ENCODE results near the gene MIDN.
A peak's percentile ranks its signal among the peaks of the same experiment; 100 is the strongest.
"Not testable (repeated sequence)": the region's sequence is repeated elsewhere in the genome, so short reads cannot be mapped to it uniquely, and the experiment has no call there.

The MIDN gene

DNA sequence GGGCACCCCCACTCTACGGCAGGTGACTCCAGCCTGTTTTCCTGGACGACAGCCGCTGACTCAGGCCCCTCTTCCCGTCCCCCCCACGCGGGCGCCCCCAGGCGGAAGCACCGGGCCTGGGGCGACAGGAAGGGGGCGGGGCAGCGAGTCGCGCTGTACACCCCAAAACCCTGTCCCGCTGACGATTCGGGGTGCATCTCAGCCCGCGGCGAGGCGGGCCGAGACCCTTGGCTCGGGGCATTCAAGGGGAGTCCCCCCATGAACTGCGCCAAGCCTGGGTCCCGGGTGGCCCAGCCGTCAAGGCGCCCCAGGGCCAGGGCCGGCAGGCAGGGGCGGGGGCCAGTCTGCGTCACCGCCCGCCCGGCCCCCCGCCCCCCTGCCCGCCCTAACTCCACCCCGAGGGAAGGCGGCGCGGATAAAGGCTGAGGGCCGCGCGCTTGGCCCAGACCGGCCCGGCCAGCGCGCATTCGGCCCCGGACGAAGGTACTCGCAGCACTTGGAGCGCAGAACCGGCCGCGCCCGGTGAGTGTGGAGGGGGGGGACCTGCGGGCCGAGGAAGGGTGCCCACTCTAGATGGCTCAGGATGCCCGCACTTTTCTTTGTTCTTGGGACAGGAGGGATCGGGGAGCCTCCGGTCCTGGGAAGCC lies at the start of gene MIDN:
TSS of gene MIDN (plus strand) at position 445 of the 647 bp plus-strand sequence. CDS start 1,714 bp downstream, outside the sequence.
- DNase-seq (ENCODE audit: low read depth) = peak; percentile 65

DNA sequence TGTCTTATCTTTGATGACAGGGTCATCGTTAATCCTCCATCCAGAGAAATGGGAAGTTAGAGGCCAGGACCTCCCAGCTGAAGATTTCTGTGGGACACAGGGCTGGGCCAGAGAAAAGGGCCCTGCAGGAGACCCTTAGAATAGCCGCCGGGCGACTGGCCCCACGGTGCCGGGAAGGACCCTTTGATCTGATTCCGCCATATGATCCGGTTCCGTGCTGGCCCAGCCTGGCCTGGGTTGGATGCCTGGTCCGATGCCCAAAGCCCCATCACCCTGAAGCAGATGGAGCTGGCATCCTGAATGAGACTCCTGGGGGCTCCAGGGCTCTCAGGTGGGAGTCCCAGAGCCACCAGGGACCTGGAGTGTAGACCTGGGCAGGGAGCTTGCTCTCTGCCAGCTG lies 48.9 kb upstream of the MIDN start:
- no peak for DNase-seq (ENCODE audit: low read depth)

DNA sequence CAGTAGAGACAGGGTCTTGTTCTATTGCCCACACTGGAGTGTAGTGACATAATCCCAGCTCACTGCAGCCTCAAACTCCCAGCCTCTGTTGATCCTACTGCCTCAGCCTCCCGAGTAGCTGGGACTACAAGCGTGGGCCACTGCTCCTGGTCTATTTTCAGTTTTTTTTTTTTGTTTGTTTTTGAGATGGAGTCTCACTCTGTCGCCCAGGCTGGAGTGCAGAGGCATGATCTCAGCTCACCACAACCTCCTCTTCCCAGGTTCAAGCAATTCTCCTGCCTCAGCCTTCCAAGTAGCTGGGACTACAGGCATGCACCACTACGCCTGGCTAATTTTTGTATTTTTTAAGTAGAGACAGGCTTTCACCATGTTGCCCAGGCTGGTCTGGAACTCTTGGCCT lies 47.8 kb upstream of the MIDN start:
- not testable (repeated sequence) for DNase-seq (ENCODE audit: low read depth)

DNA sequence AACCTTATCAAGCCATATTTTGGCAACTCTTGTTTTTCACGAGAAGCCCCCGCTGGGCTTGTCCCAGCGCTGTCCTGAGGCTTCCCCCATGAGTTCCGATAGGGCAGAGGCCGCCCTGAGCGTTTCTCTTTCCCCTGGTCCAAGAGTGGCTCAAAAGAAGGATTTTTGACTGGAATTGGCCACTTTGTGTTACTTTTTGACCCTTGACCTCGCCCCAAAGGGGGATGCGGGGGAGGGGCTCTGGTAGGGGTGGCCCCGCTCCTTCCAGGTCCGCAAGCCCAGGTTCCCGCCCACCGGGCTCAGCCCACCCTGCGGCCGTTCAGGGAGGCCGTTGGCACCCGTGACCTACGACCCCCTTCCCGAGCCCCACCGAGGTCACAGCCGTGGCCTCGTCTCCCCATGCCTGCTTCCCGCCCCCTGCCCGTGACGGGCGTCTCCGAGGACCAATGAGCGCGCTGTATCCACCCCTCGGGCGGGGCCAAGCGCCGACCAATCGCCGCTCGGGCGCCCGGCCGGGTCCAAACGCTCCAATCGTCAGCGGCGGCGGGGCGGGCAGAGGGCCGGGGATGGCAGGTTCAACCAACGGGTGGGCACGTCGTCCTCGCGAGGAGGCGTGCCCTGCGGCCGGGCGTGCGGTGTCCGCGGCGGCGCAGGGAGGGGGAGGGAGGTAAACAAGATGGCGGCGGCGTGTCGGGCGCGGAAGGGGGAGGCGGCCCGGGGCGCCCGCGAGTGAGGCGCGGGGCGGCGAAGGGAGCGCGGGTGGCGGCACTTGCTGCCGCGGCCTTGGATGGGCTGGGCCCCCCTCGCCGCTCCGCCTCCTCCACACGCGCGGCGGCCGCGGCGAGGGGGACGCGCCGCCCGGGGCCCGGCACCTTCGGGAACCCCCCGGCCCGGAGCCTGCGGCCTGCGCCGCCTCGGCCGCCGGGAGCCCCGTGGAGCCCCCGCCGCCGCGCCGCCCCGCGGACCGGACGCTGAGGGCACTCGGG lies 43.0 kb upstream of the MIDN start, which contains the start of gene STK11:
TSS of gene STK11 (plus strand) at position 665 of the 986 bp plus-strand sequence. CDS start 1,136 bp downstream, outside the sequence.
- peak; percentile 99 for DNase-seq (ENCODE audit: low read depth)

DNA sequence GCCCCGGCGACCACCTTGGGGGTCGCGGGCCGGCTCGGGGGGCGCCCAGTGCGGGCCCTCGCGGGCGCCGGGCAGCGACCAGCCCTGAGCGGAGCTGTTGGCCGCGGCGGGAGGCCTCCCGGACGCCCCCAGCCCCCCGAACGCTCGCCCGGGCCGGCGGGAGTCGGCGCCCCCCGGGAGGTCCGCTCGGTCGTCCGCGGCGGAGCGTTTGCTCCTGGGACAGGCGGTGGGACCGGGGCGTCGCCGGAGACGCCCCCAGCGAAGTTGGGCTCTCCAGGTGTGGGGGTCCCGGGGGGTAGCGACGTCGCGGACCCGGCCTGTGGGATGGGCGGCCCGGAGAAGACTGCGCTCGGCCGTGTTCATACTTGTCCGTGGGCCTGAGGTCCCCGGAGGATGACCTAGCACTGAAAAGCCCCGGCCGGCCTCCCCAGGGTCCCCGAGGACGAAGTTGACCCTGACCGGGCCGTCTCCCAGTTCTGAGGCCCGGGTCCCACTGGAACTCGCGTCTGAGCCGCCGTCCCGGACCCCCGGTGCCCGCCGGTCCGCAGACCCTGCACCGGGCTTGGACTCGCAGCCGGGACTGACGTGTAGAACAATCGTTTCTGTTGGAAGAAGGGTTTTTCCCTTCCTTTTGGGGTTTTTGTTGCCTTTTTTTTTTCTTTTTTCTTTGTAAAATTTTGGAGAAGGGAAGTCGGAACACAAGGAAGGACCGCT lies 42.1 kb upstream of the MIDN start:
- no peak for DNase-seq (ENCODE audit: low read depth)

DNA sequence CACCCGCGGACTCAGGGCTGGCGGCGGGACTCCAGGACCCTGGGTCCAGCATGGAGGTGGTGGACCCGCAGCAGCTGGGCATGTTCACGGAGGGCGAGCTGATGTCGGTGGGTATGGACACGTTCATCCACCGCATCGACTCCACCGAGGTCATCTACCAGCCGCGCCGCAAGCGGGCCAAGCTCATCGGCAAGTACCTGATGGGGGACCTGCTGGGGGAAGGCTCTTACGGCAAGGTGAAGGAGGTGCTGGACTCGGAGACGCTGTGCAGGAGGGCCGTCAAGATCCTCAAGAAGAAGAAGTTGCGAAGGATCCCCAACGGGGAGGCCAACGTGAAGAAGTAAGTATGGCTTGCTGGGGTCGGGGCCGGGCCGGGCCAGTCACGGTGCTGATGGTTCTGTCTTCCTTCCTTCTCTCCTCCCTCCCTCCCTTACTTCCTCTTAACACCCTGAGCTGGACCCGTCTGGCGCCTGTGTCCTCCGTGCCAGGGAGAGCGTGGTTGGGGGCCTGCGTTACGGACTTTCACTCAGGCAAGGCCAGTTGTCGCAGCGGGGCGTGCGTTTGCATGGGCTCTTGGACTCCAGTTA lies 41.4 kb upstream of the MIDN start:
- no peak for DNase-seq (ENCODE audit: low read depth)

DNA sequence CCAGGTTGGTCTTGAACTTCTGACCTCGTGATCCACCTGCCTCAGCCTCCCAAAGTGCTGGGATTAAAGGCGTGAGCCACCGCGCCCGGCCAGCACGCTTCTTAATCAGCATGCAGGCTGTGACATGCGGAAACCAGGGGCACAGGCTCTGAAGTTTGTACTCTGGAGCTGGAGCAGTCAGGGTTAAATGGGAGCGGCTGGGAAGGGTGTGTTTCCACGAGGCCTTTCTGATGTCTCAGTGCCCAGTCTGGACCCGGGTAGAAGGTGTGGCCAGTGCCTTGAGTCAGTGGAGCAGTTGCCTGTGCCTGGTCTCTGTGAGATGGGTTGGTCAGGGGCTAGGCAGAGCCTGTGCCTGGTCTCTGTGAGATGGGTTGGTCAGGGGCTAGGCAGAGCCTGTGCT lies 39.6 kb upstream of the MIDN start:
- not testable (repeated sequence) for DNase-seq (ENCODE audit: low read depth)

DNA sequence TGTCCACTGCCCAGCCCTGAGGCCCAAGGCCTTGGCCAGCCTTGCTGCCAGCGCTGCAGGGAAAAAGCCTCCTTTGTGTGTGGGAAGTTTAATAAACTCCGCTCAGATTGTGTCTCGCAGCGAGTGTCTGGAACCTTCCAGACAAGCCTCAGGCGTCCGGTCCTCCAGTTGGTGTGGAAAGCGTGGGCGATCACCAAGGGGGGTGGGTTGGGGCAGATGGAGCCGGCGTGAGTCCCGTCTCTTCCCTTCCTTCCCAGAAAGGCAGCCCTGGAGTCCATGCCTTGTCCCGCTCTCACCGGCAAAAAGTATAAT lies 38.2 kb upstream of the MIDN start:
- no peak for DNase-seq (ENCODE audit: low read depth)

DNA sequence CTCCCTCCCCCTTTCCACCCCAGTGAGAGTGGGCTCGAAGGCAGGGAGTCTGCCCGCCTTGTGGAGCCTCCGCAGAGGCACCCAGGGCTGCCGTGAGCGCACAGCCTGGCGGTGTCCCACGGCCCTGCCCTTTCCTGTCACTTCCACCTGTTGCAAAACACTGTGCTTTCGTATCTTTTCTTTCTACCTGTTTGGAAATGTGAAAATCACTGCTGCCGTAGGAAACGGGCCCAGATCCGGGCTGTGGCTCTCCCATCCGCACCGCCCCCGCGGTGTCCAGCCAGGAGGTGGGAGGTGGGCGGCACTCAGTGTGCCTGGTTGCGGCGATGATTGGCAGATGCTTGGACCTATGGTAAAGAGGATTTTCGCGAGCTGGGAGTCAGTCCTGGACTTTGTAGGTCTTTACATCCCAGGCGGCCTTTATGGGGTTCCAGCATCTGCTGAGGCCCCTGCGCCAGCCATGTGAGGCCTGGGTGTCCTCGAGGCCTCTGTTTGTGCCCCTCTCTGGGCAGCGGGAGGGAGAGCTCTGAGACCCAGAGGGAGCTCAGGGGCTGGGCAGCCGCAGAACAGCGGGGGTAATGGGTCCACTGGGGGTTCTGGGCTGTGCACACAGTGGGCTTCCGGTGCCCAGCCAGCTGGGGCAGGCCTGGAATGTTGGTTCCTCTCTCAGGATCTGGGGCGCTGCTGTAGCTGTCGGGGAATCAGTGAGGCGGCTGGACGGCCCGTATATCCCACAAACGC lies 36.7 kb upstream of the MIDN start:
- DNase-seq (ENCODE audit: low read depth) = no peak

DNA sequence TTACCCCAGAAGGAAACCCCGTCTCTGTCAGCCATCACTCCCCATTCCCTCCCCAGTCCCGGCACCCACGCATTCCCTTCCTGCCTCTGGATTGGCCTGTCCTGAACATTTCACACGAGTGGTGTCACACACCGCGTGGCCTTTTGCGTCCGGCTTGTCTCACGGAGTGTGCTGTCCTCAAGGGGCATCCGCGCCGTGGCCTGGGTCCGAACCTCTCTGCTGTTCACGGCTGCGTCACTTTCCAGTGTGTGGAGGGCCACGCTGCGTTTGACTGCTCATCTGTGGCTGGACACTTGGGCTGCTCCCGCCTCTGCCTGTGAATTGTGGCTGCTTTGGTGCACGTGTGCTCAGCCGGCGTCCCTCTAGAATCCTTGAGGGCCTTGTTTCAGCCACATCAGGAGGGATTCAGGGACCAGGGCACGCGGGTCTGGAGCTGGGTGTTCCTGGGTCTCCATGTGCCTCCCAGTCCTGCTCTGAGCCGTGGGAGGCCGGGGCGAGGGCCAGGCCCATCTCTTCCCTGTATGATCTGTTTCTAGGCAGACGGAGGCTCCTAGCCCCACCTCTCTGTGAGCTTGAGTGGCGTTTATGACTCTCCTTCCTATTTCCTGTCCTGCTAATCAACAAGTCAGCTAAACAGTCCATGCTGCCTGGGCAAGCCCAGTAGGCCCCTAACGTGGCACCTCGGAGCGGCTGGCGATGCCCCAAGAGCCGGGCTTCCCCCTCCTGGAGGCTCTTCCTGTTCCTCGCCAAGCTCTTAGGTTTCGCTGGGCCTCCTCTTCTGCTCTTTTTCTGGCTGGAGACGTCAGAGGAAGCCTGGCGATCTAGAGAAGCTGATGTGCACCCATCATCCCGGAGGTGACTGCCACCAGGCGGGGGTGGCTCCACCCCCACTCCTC lies 34.7 kb upstream of the MIDN start:
- DNase-seq (ENCODE audit: low read depth) = peak; percentile 33

DNA sequence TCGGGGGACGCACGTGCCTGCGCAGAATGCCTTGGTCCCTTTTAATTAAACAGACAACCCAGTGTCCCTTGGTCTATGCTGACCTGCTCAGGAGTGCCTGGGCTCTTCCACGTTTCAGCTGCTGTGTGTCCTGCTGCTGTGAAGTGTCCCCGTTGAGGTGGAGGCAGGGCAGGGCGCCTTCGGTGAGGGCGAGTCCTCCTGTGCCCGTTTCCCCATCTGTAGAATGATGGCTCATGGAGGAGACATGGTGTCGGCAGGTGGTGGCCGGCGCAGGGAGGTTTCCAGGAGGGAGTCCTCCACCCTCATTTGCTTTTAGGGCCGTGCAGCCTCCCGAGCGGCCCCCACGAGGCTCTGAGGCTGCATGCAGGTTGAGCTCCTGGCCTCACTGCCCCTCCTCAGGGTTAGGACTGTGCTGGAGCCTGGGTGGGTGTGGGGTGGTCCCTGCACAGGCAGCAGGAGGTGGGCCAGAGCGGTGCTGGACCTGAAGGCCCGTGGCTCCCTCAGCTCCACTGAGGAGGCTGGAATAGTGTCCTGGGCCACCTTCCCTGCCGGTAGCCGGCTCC lies 34.0 kb upstream of the MIDN start:
- no peak for DNase-seq (ENCODE audit: low read depth)

DNA sequence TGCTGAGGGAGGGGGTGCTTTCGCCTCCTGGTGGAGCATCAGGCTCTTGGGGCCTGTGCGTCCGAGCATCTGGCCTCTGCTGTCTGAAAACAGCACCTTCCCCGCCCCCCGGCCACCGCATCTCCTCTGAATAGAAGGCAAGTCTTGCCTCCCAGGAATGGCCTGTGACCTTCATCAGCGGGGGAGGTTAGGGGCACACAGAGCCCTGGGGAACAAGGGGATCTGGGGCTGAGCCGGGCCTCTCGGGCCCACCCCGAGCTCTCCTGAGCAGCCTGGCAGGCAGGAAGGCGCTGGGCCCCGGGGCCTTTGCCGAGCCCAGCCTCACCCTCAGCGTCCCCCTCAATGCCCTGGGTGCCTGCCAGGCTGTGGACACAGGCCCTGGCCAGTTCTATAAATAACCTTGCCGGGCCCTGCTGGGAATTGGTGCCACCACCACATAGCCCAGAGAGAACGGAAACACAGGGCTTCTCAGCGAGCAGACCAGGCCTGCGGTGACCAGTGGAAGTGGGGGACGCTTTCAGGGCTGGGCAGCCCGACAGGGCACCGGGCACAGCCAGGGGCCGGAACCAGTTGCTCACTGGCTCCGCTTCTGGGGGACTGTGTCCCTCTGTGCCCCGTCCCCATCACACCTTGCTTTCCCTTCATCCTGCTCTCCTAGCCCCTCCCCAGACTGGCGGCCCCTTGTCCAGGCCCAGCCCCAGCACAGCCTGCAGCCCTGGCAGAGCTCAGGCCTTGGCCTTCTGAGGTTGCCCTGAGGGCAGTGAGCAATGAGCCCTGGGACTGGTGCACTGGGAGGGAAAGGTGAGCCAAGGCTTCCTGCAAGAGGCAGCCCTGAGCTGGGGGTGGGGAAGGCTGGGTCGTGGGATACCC lies 33.3 kb upstream of the MIDN start:
- DNase-seq (ENCODE audit: low read depth) = no peak

DNA sequence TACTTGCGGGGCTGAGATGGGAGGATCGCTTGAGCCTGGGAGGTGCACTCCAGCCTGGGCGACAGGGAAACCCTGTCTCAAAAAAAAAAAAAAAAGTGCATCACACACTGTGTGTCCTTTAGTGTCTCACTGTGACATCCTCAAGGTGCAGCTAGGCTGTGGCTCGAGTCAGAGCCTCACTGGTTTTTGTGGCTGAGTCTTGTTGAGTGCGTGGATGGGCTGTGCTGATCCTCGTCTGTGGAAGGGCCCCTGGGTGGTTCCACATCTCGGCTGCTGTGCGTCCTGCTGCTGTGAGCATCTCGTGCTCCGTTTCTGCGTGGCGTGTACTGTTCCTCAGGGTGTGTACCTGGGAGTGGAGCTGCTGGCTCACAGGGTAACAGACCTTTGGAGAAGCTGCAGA lies 31.6 kb upstream of the MIDN start:
- DNase-seq (ENCODE audit: low read depth) = no peak

DNA sequence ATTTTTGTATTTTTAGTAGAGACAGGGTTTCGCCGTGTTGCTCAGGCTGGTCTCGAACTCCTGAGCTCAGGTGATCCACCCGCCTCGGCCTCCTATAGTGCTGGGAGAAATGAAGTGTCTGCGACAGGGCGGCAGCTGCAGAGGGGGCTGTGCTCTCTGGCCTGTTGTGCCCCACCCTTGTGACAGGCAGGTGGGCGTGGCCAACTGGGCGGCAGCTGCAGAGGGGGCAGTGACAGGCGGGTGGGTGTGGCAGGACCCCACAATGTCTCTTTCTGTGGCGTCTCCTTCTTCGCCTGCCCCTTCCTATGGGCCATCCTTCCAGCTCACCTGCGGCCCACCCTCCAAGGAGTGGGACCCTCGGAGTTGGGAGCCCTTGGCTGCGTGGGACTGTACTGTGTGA lies 31.0 kb upstream of the MIDN start:
- no peak for DNase-seq (ENCODE audit: low read depth)

DNA sequence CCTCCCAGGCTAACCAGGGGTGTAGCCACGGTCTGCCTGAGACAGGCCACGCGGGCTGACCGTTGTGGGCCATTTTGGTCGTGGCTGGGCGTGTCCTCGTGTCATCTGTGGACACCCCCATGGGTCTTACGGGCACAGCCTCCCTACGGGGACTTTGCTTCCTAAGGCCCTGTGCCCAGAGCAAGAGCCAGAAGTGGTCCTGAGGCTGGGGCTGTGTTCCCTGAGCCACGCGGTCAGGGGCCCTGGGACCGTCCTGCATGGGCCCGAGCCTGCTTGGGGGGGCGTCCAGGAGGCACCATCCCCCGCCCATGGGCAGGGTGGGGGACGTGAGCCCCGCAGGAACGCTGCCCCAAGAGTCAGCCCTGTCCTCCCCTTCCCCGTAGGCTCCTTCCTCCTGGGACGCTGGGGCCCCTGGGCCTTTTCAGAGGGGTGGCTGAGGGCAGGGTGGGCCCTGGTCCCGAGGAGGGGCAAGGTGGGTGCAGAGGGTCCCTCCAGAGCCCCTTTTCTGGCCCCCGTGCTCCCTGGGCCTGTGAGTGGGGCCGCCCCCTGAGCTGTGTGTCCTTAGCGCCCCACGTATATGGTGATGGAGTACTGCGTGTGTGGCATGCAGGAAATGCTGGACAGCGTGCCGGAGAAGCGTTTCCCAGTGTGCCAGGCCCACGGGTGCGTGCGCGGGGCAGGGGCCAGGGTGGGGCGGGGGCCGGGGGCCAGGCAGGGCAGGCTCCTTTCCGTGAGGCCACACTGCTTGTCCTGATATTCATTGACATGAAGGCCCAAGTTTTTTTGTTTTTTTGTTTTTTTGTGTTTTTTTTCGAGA lies 29.4 kb upstream of the MIDN start:
- no peak for DNase-seq (ENCODE audit: low read depth)

DNA sequence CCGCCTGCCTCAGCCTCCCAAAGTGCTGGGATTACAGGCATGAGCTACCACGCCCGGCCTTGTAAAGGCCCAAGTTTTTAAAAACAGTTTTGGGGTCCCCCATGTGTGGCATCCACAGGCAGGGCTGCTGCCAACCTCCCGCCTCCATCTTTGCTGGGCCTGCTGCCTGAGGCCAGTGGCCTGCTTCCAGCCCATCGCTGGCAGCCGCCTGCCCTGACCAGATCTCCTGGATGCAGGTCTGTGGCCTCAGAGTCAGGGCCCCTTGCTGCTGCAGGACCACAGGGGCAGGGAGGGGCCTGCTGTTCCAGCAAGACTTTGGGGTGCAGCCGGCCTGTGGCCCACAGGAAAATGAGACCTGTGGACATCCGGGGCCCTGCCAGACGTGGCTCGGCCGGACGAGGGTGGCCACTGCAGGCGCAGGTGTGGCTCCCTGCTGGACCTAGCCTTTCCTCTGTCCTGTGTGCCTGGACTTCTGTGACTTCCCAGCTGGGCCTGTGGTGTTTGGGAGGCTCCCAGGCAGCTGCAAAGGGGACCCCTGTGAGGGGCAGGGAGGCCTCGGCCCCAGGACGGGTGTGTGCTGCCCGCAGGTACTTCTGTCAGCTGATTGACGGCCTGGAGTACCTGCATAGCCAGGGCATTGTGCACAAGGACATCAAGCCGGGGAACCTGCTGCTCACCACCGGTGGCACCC lies 28.5 kb upstream of the MIDN start:
- DNase-seq (ENCODE audit: low read depth) = no peak

DNA sequence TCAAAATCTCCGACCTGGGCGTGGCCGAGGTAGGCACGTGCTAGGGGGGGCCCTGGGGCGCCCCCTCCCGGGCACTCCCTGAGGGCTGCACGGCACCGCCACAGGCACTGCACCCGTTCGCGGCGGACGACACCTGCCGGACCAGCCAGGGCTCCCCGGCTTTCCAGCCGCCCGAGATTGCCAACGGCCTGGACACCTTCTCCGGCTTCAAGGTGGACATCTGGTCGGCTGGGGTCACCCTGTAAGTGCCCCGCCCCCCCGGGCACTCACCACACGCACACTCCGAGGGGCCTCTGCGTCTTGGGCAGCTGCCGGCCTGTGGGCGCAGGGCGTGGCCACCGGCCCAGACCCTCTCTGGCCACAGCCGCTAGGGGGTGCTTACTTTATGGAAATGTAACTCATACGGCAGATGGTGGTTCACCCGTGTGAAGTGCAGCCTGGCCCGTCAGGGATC lies 27.9 kb upstream of the MIDN start:
- no peak for DNase-seq (ENCODE audit: low read depth)

Measured in activated T-helper 1 cell treated with Interleukin-2 at 50 U/mL for 16 hours (primary cell).